Measurements from ENCODE around the gene LAMP5.

The LAMP5 gene

DNA sequence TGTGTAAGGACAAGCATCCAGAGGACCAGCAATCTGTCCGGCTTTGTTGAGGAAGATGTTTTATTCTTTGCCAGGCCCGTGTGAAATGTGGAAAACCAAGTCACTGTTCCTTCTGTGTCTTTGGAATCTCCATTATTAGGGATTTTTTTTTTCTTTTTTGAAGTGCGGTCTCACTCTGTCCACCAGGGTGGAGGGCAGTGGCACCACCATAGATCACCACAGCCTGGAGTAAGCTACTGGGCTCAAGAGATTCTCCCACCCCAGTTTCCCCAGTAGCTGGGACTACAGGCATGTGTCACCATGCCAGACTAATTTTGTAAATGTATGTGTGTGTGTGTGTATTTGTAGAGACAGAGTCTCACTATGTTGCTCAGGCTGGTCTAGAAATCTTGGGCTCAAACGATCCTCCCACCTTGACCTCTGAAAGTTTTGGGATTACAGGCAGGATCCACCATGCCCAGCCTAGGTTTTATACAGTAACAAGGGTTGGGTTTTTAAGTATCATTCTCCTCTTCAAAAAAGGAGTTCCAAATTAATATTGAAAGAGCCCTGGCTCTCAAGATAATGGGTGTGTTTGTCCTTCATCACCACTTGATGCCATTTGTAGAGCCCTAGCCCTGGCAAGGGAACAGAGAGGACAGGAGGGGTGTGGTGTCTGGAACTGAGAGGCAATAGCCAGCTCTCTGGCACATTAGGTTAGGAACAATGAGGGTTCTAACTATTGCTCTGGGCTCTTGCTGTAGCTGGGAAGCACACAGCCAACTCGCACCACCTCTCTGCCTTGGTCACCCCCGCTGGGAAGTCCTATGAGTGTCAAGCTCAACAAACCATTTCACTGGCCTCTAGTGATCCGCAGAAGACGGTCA is 3.1 kb downstream of the LAMP5 start:
- no peak overlapping the region for H2AK5ac ChIP-seq (ENCODE audit: low read length, severe bottlenecking)
- H3K9me3 ChIP-seq (ENCODE audit: control insufficient read depth, low read length): no peaks in the 10 kb centered on the region
- no peak overlapping the region for H2BK12ac ChIP-seq (ENCODE audit: low read length in 2 of 2)
- peaks cover 77 to 96% of the 10 kb centered on the region in 2 experiments for H3K27me3 ChIP-seq (ENCODE audit: control insufficient read depth in 1 of 2, insufficient read depth in 1 of 2, low read length in 2 of 2)
- no peak overlapping the region for H2BK5ac ChIP-seq (ENCODE audit: low read depth, low read length, poor library complexity, severe bottlenecking)
- no peak overlapping the region for H3K18ac ChIP-seq (ENCODE audit: low read depth in 1 of 2, low read length in 2 of 2)
- 56% methylated on average over 7 of the region's 8 CpGs for WGBS
- H2BK15ac ChIP-seq (ENCODE audit: low read depth, poor library complexity, severe bottlenecking): no peak overlapping the region
- H3K27ac ChIP-seq (ENCODE audit: low read length, poor library complexity, severe bottlenecking): no peak overlapping the region
- no peak overlapping the region for H3K23ac ChIP-seq (ENCODE audit: low read length in 2 of 2)
- H2BK120ac ChIP-seq (ENCODE audit: low read depth, low read length): no peak overlapping the region
- DNase-seq: no peak
- H3K14ac ChIP-seq (ENCODE audit: low read length in 2 of 2): no peak overlapping the region
- no peaks in the 10 kb centered on the region for H3K36me3 ChIP-seq (ENCODE audit: control insufficient read depth in 1 of 2, insufficient read depth in 2 of 2, low read depth in 1 of 2, low read length in 2 of 2)
- no peak overlapping the region for H3K9ac ChIP-seq (ENCODE audit: low read length)
- peaks cover 18% of the 10 kb centered on the region for H3K4me1 ChIP-seq (ENCODE audit: control insufficient read depth, insufficient read depth, low read depth, low read length)
- no peak overlapping the region for H3K4ac ChIP-seq (ENCODE audit: low read depth in 1 of 2, low read length in 2 of 2)
- no peak overlapping the region for H3K4me3 ChIP-seq (ENCODE audit: insufficient read depth in 1 of 2, low read depth in 1 of 2, low read length in 2 of 2)
- no peak overlapping the region for H2AFZ ChIP-seq (ENCODE audit: low read depth, low read length)
- H4K8ac ChIP-seq (ENCODE audit: low read length): no peak overlapping the region
- H4K91ac ChIP-seq (ENCODE audit: low read length): no peak overlapping the region
- H3K79me1 ChIP-seq (replicated peaks; ENCODE audit: low read length, poor library complexity, severe bottlenecking): no peaks in the 10 kb centered on the region
- H3K4me2 ChIP-seq (ENCODE audit: low read length, poor library complexity, severe bottlenecking): no peak overlapping the region

DNA sequence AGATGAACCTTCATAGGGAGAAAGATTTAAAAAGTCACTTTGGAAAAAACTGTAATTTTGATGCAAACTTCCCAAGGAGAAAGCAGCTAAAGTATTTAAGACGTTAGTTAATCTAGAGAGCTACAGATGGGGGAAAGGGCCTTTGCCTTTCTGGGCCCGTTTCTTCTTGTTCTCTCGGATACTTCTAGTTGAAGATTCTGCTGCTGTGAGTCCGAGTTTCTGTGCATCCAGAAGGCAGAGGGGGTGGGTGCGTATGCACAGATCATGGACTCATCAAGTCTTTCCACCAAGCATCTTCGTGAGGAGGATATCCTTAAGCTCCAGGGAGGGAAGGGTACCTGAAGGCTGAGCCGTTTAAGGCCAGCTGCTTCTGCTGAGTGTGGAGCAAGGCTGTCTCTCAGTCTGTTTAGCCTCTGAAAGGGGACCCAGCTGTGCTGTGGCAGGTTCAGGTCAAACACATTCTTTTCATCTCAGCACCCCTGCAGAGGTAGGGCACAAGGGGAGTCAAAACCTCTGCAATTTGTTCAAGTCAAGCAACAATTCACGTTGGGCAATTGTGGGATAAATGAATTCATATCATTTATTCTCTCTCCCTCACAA is 4.3 kb downstream of the LAMP5 start:
- peaks cover 18% of the 10 kb centered on the region for H3K4me1 ChIP-seq (ENCODE audit: control insufficient read depth, insufficient read depth, low read depth, low read length)
- no peak overlapping the region for H2AFZ ChIP-seq (ENCODE audit: low read depth, low read length)
- H3K4ac ChIP-seq (ENCODE audit: low read depth in 1 of 2, low read length in 2 of 2): no peak overlapping the region
- H3K18ac ChIP-seq (ENCODE audit: low read depth in 1 of 2, low read length in 2 of 2): no peak overlapping the region
- peak overlapping the region in 1 of 2 experiments; percentile 66 for H3K23ac ChIP-seq (ENCODE audit: low read length in 2 of 2)
- no peaks in the 10 kb centered on the region for H3K9me3 ChIP-seq (ENCODE audit: control insufficient read depth, low read length)
- H3K27me3 ChIP-seq (ENCODE audit: control insufficient read depth in 1 of 2, insufficient read depth in 1 of 2, low read length in 2 of 2): peaks cover 77 to 92% of the 10 kb centered on the region in 2 experiments
- no peak overlapping the region for H2BK12ac ChIP-seq (ENCODE audit: low read length in 2 of 2)
- H3K27ac ChIP-seq (ENCODE audit: low read length, poor library complexity, severe bottlenecking): no peak overlapping the region
- DNase-seq: no peak
- H3K4me2 ChIP-seq (ENCODE audit: low read length, poor library complexity, severe bottlenecking): no peak overlapping the region
- H3K4me3 ChIP-seq (ENCODE audit: insufficient read depth in 1 of 2, low read depth in 1 of 2, low read length in 2 of 2): no peak overlapping the region
- H2BK120ac ChIP-seq (ENCODE audit: low read depth, low read length): no peak overlapping the region
- H4K8ac ChIP-seq (ENCODE audit: low read length): no peak overlapping the region
- no peak overlapping the region for H3K14ac ChIP-seq (ENCODE audit: low read length in 2 of 2)
- no peak overlapping the region for H2BK5ac ChIP-seq (ENCODE audit: low read depth, low read length, poor library complexity, severe bottlenecking)
- H3K9ac ChIP-seq (ENCODE audit: low read length): no peak overlapping the region
- no peaks in the 10 kb centered on the region for H3K36me3 ChIP-seq (ENCODE audit: control insufficient read depth in 1 of 2, insufficient read depth in 2 of 2, low read depth in 1 of 2, low read length in 2 of 2)
- no peak overlapping the region for H4K91ac ChIP-seq (ENCODE audit: low read length)
- no peak overlapping the region for H2BK15ac ChIP-seq (ENCODE audit: low read depth, poor library complexity, severe bottlenecking)
- 19% methylated on average over 7 of the region's 8 CpGs for WGBS
- no peak overlapping the region for H2AK5ac ChIP-seq (ENCODE audit: low read length, severe bottlenecking)
- H3K79me1 ChIP-seq (replicated peaks; ENCODE audit: low read length, poor library complexity, severe bottlenecking): no peaks in the 10 kb centered on the region

DNA sequence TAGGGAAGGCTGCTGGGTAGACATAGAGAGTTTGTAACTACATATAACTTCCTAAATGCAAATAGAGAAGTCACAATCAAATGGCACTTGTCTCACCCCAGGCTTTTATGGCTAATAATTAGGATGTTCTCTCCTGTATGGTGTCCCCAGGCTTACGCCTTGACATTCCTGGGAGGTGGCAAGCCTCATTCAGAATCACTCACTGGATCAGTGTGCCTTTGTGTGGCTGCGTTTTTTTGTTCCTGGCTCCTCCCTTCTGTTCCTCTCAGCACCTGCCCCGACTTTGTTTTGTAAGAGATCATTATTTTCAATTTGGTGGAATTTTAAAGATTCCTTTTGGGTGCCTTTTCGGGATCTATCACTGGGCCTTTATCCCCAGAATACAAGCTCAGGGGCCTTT is 5.7 kb downstream of the LAMP5 start:
- DNase-seq: no peak
- no peak overlapping the region for H3K14ac ChIP-seq (ENCODE audit: low read length in 2 of 2)
- H3K18ac ChIP-seq (ENCODE audit: low read depth in 1 of 2, low read length in 2 of 2): no peak overlapping the region
- no peak overlapping the region for H3K4ac ChIP-seq (ENCODE audit: low read depth in 1 of 2, low read length in 2 of 2)
- no peaks in the 10 kb centered on the region for H3K36me3 ChIP-seq (ENCODE audit: control insufficient read depth in 1 of 2, insufficient read depth in 2 of 2, low read depth in 1 of 2, low read length in 2 of 2)
- no peak overlapping the region for H2BK15ac ChIP-seq (ENCODE audit: low read depth, poor library complexity, severe bottlenecking)
- 73% methylated on average over 4 of the region's 4 CpGs for whole genome bisulfite sequencing
- no peak overlapping the region for H2BK5ac ChIP-seq (ENCODE audit: low read depth, low read length, poor library complexity, severe bottlenecking)
- no peak overlapping the region for H3K23ac ChIP-seq (ENCODE audit: low read length in 2 of 2)
- no peaks in the 10 kb centered on the region for H3K79me1 ChIP-seq (replicated peaks; ENCODE audit: low read length, poor library complexity, severe bottlenecking)
- no peak overlapping the region for H2AFZ ChIP-seq (ENCODE audit: low read depth, low read length)
- no peak overlapping the region for H2BK120ac ChIP-seq (ENCODE audit: low read depth, low read length)
- no peak overlapping the region for H4K8ac ChIP-seq (ENCODE audit: low read length)
- no peak overlapping the region for H4K91ac ChIP-seq (ENCODE audit: low read length)
- no peak overlapping the region for H3K27ac ChIP-seq (ENCODE audit: low read length, poor library complexity, severe bottlenecking)
- no peak overlapping the region for H2BK12ac ChIP-seq (ENCODE audit: low read length in 2 of 2)
- no peak overlapping the region for H3K4me3 ChIP-seq (ENCODE audit: insufficient read depth in 1 of 2, low read depth in 1 of 2, low read length in 2 of 2)
- no peak overlapping the region for H3K9ac ChIP-seq (ENCODE audit: low read length)
- H3K9me3 ChIP-seq (ENCODE audit: control insufficient read depth, low read length): no peaks in the 10 kb centered on the region
- no peak overlapping the region for H3K4me2 ChIP-seq (ENCODE audit: low read length, poor library complexity, severe bottlenecking)
- H2AK5ac ChIP-seq (ENCODE audit: low read length, severe bottlenecking): no peak overlapping the region
- H3K4me1 ChIP-seq (ENCODE audit: control insufficient read depth, insufficient read depth, low read depth, low read length): peaks cover 12% of the 10 kb centered on the region
- H3K27me3 ChIP-seq (ENCODE audit: control insufficient read depth in 1 of 2, insufficient read depth in 1 of 2, low read length in 2 of 2): peaks cover 63 to 78% of the 10 kb centered on the region in 2 experiments

DNA sequence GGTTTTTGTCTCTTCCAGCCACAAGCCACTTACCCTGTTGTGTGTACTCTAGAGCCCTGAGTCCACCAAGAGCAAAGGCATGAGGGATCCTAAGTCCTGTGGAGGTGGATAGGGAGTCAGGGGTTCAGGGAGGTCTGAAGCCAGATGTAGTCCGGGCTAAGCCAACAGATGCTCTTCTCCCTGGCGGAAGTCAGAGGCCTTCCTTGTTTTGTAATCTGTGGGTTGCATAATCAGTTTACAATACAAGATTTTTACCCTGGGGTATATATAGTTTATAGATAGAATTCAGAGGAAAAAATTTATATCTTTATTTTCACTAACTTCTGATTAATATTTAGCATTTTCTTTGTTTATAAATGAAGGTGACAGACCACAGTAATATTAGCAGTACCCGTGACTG is 9.2 kb downstream of the LAMP5 start:
- no peak overlapping the region for H2BK15ac ChIP-seq (ENCODE audit: low read depth, poor library complexity, severe bottlenecking)
- H2BK120ac ChIP-seq (ENCODE audit: low read depth, low read length): no peak overlapping the region
- no peaks in the 10 kb centered on the region for H3K79me1 ChIP-seq (replicated peaks; ENCODE audit: low read length, poor library complexity, severe bottlenecking)
- peaks cover 28 to 54% of the 10 kb centered on the region in 2 experiments for H3K27me3 ChIP-seq (ENCODE audit: control insufficient read depth in 1 of 2, insufficient read depth in 1 of 2, low read length in 2 of 2)
- no peak overlapping the region for H2AFZ ChIP-seq (ENCODE audit: low read depth, low read length)
- H2AK5ac ChIP-seq (ENCODE audit: low read length, severe bottlenecking): no peak overlapping the region
- H3K27ac ChIP-seq (ENCODE audit: low read length, poor library complexity, severe bottlenecking): no peak overlapping the region
- H3K9ac ChIP-seq (ENCODE audit: low read length): no peak overlapping the region
- 57% methylated on average over 1 of the region's 3 CpGs for WGBS
- no peak overlapping the region for H3K14ac ChIP-seq (ENCODE audit: low read length in 2 of 2)
- H3K4ac ChIP-seq (ENCODE audit: low read depth in 1 of 2, low read length in 2 of 2): no peak overlapping the region
- no peak overlapping the region for H2BK5ac ChIP-seq (ENCODE audit: low read depth, low read length, poor library complexity, severe bottlenecking)
- no peaks in the 10 kb centered on the region for H3K36me3 ChIP-seq (ENCODE audit: control insufficient read depth in 1 of 2, insufficient read depth in 2 of 2, low read depth in 1 of 2, low read length in 2 of 2)
- no peak overlapping the region for H3K23ac ChIP-seq (ENCODE audit: low read length in 2 of 2)
- H2BK12ac ChIP-seq (ENCODE audit: low read length in 2 of 2): no peak overlapping the region
- no peak overlapping the region for H3K4me2 ChIP-seq (ENCODE audit: low read length, poor library complexity, severe bottlenecking)
- no peak overlapping the region for H3K4me3 ChIP-seq (ENCODE audit: insufficient read depth in 1 of 2, low read depth in 1 of 2, low read length in 2 of 2)
- no peak overlapping the region for H4K91ac ChIP-seq (ENCODE audit: low read length)
- no peak overlapping the region for H3K18ac ChIP-seq (ENCODE audit: low read depth in 1 of 2, low read length in 2 of 2)
- H3K9me3 ChIP-seq (ENCODE audit: control insufficient read depth, low read length): no peaks in the 10 kb centered on the region
- no peak for DNase-seq
- H3K4me1 ChIP-seq (ENCODE audit: control insufficient read depth, insufficient read depth, low read depth, low read length): no peaks in the 10 kb centered on the region
- H4K8ac ChIP-seq (ENCODE audit: low read length): no peak overlapping the region
